Mesendoderm (in vitro differentiated cells): ENCODE results near the gene RNF168.
"Not testable (repeated sequence)": the region's sequence is repeated elsewhere in the genome, so short reads cannot be mapped to it uniquely, and the experiment has no call there.

Experiments used
- DNase-seq: peaks from one replicate; pipeline ENCODE4 v3.0.0; 2013
- H2AK5ac ChIP-seq: 2 replicates; pipeline ENCODE4 v1.6.1; 2013; ENCODE audit warnings: low read length, inconsistent platforms
- H2BK120ac ChIP-seq: 2 replicates; pipeline ENCODE4 v1.6.1; 2013; ENCODE audit warnings: low read depth, mild to moderate bottlenecking, low read length, moderate library complexity, mixed read lengths
- H2BK15ac ChIP-seq: replicated peaks from 2 replicates; pipeline ENCODE4 v1.6.1; 2013; ENCODE audit warnings: low read depth, mild to moderate bottlenecking, moderate library complexity
- H2BK5ac ChIP-seq: 2 replicates; pipeline ENCODE4 v1.6.1; 2013; ENCODE audit warnings: low read length, inconsistent platforms
- H3K18ac ChIP-seq: 2 replicates; pipeline ENCODE4 v1.6.1; 2013; ENCODE audit warnings: mild to moderate bottlenecking, low read length, mixed read lengths
- H3K23ac ChIP-seq: one replicate; pipeline ENCODE4 v1.6.1; 2013; ENCODE audit warnings: low read length
- H3K27ac ChIP-seq: 2 replicates; pipeline ENCODE4 v1.5.1; 2013; ENCODE audit warnings: low read depth, mild to moderate bottlenecking, inconsistent platforms, low read length, moderate library complexity
- H3K27me3 ChIP-seq: 2 replicates; pipeline ENCODE4 v1.6.1; 2013; ENCODE audit warnings: low read length, control low read depth, mild to moderate bottlenecking, inconsistent platforms; ENCODE audit not compliant: insufficient read depth, poor library complexity
- H3K36me3 ChIP-seq: 2 replicates; pipeline ENCODE4 v1.6.1; 2013; ENCODE audit warnings: low read length, inconsistent platforms; ENCODE audit not compliant: control insufficient read depth, insufficient read depth
- H3K4ac ChIP-seq: one replicate; pipeline ENCODE4 v1.6.1; 2013; ENCODE audit warnings: low read depth, mild to moderate bottlenecking, low read length, moderate library complexity
- H3K4me1 ChIP-seq: 2 replicates; pipeline ENCODE4 v1.6.1; 2013; ENCODE audit warnings: low read depth, low read length, inconsistent platforms; ENCODE audit not compliant: control insufficient read depth
- H3K4me2 ChIP-seq: 2 replicates; pipeline ENCODE4 v1.6.1; 2013; ENCODE audit warnings: low read length
- H3K4me3 ChIP-seq: 2 replicates; pipeline ENCODE4 v1.5.1; 2013; ENCODE audit warnings: mild to moderate bottlenecking, low read length
- H3K56ac ChIP-seq: one replicate; pipeline ENCODE4 v1.6.1; 2013; ENCODE audit warnings: low read length
- H3K79me1 ChIP-seq: 2 replicates; pipeline ENCODE4 v1.6.1; 2013; ENCODE audit warnings: low read length, inconsistent platforms
- H3K79me2 ChIP-seq: 2 replicates; pipeline ENCODE4 v1.6.1; 2013; ENCODE audit warnings: mild to moderate bottlenecking, low read length; ENCODE audit not compliant: control insufficient read depth, insufficient read depth
- H3K9ac ChIP-seq: 2 replicates; pipeline ENCODE4 v1.6.1; 2013; ENCODE audit warnings: low read length, inconsistent platforms
- H4K5ac ChIP-seq: one replicate; pipeline ENCODE4 v1.6.1; 2013; ENCODE audit warnings: low read length
- H4K8ac ChIP-seq: one replicate; pipeline ENCODE4 v1.6.1; 2013; ENCODE audit warnings: low read depth, mild to moderate bottlenecking, control low read depth, low read length, moderate library complexity
- WGBS: extraction: QIAGEN DNeasy Blood & Tissue Kit; methylation state at CpG from one replicate; pipeline ENCODE4 v1.1.7; 2013; ENCODE audit warnings: low lambda C conversion rate, missing lambda C conversion rate; ENCODE audit not compliant: insufficient coverage; ENCODE audit errors: extremely low coverage; 5-methylcytosine and 5-hydroxymethylcytosine counted together

The RNF168 gene

GRCh38 chr3:196504556-196504955 lies 988 bp upstream of the RNF168 start:
- Histone ChIP-seq H3K27ac (no peak overlapping the region), H4K8ac (no peak overlapping the region), H3K79me1 (peaks cover 2% of the 10 kb centered on the region), H3K18ac (no peak overlapping the region), H3K27me3 (no peaks in the 10 kb centered on the region), H4K5ac (no peak overlapping the region), H3K4me1 (peaks cover 3% of the 10 kb centered on the region), H2BK120ac (no peak overlapping the region), H2BK15ac (no peak overlapping the region), H3K56ac (peak overlapping the region; percentile 66), H3K79me2 (peaks cover 33% of the 10 kb centered on the region), H3K4ac (no peak overlapping the region), H3K4me2 (no peak overlapping the region), H3K36me3 (no peaks in the 10 kb centered on the region), H2AK5ac (no peak overlapping the region), H3K23ac (no peak overlapping the region), H3K4me3 (no peak overlapping the region), H2BK5ac (no peak overlapping the region), H3K9ac (no peak overlapping the region)
- DNase-seq = no peak
- no CpG with 5 or more reads among the region's 6 CpGs for WGBS

- not testable (repeated sequence) for H3K27me3 ChIP-seq
- no CpG with 5 or more reads among the region's 7 CpGs for WGBS
Measured at GRCh38 chr3:196504077-196504398, 470 bp upstream of the RNF168 start.

GRCh38 chr3:196502775-196503195 lies 783 bp downstream of the RNF168 start:
- peaks cover 4% of the 10 kb centered on the region for H3K79me1 ChIP-seq
- H2BK5ac ChIP-seq = peak overlapping the region; percentile 69
- no peak overlapping the region for H2BK120ac ChIP-seq
- peaks cover 50% of the 10 kb centered on the region for H3K79me2 ChIP-seq
- H3K18ac ChIP-seq = no peak overlapping the region
- H3K36me3 ChIP-seq = no peaks in the 10 kb centered on the region
- peak overlapping the region; percentile 96 for H3K27ac ChIP-seq
- no peak overlapping the region for H4K8ac ChIP-seq
- H3K27me3 ChIP-seq = no peaks in the 10 kb centered on the region
- peak overlapping the region; percentile 85 for H3K56ac ChIP-seq
- no CpG with 5 or more reads among the region's 27 CpGs for WGBS
- no peak for DNase-seq
- peak overlapping the region; percentile 94 for H3K4me3 ChIP-seq
- peak overlapping the region; percentile 78 for H3K4me2 ChIP-seq
- no peak overlapping the region for H3K23ac ChIP-seq
- peak overlapping the region; percentile 25 for H3K4ac ChIP-seq
- peaks cover 3% of the 10 kb centered on the region for H3K4me1 ChIP-seq
- no peak overlapping the region for H2AK5ac ChIP-seq
- H2BK15ac ChIP-seq = no peak overlapping the region
- H3K9ac ChIP-seq = peak overlapping the region; percentile 97
- H4K5ac ChIP-seq = no peak overlapping the region

More at GRCh38 chr3:196504077-196504398, 470 bp upstream of the RNF168 start:
- H4K8ac ChIP-seq, H3K27ac ChIP-seq, H3K23ac ChIP-seq, H2BK5ac ChIP-seq, H4K5ac ChIP-seq, H3K79me1 ChIP-seq, H2AK5ac ChIP-seq, H3K36me3 ChIP-seq, H3K4me2 ChIP-seq, DNase-seq, H3K4me1 ChIP-seq, H2BK15ac ChIP-seq, H3K4me3 ChIP-seq: not testable (repeated sequence)
- Histone ChIP-seq H3K18ac (peak overlapping the region; percentile 45), H3K4ac (peak overlapping the region; percentile 59), H3K56ac (peak overlapping the region; percentile 66), H3K79me2 (peaks cover 38% of the 10 kb centered on the region), H3K9ac (peak overlapping the region; percentile 51), H2BK120ac (peak overlapping the region; percentile 31)

GRCh38 chr3:196501316-196502044 lies 2.1 kb downstream of the RNF168 start:
- H3K36me3 ChIP-seq = no peaks in the 10 kb centered on the region
- no peak overlapping the region for H4K8ac ChIP-seq
- H3K9ac ChIP-seq = peak overlapping the region; percentile 78
- DNase-seq = peak; percentile 59
- H2AK5ac ChIP-seq = no peak overlapping the region
- H3K4me3 ChIP-seq = peak overlapping the region; percentile 76
- H3K27ac ChIP-seq = no peak overlapping the region
- H3K4me2 ChIP-seq = peak overlapping the region; percentile 77
- no peaks in the 10 kb centered on the region for H3K27me3 ChIP-seq
- H3K56ac ChIP-seq = peak overlapping the region; percentile 62
- H2BK120ac ChIP-seq = no peak overlapping the region
- H3K4ac ChIP-seq = no peak overlapping the region
- WGBS = no CpG with 5 or more reads among the region's 14 CpGs
- peaks cover 55% of the 10 kb centered on the region for H3K79me2 ChIP-seq
- H4K5ac ChIP-seq = no peak overlapping the region
- H3K79me1 ChIP-seq = peaks cover 4% of the 10 kb centered on the region
- H2BK5ac ChIP-seq = no peak overlapping the region
- peaks cover 3% of the 10 kb centered on the region for H3K4me1 ChIP-seq
- no peak overlapping the region for H3K18ac ChIP-seq
- no peak overlapping the region for H3K23ac ChIP-seq
- H2BK15ac ChIP-seq = no peak overlapping the region

GRCh38 chr3:196499807-196500524 lies 3.6 kb downstream of the RNF168 start:
- peak overlapping the region; percentile 99 for H3K4me2 ChIP-seq
- H2BK120ac ChIP-seq = peak overlapping the region; percentile 35
- no peak overlapping the region for H4K5ac ChIP-seq
- H3K27me3 ChIP-seq = no peaks in the 10 kb centered on the region
- peak overlapping the region; percentile 96 for H3K9ac ChIP-seq
- H2BK15ac ChIP-seq = no peak overlapping the region
- WGBS = no CpG with 5 or more reads among the region's 11 CpGs
- H3K27ac ChIP-seq = no peak overlapping the region
- H3K56ac ChIP-seq = peak overlapping the region; percentile 97
- no peak overlapping the region for H4K8ac ChIP-seq
- H3K4me3 ChIP-seq = peak overlapping the region; percentile 80
- peaks cover 65% of the 10 kb centered on the region for H3K79me2 ChIP-seq
- H2AK5ac ChIP-seq = peak overlapping the region; percentile 74
- H3K4ac ChIP-seq = peak overlapping the region; percentile 96
- H3K79me1 ChIP-seq = peaks cover 9% of the 10 kb centered on the region
- peak; percentile 27 for DNase-seq
- H3K4me1 ChIP-seq = peaks cover 3% of the 10 kb centered on the region
- no peak overlapping the region for H3K23ac ChIP-seq
- H3K18ac ChIP-seq = peak overlapping the region; percentile 98
- H3K36me3 ChIP-seq = no peaks in the 10 kb centered on the region
- peak overlapping the region; percentile 84 for H2BK5ac ChIP-seq
